Fibroblast of villous mesenchyme (primary cell): ENCODE measurements around the gene SEMA5B. TPM values are rescaled to one million over a fixed set of nuclear protein-coding genes. Genes with fewer than 3 reads are reported as not detected.

Source experiments
- DNase-seq: peaks from one replicate; pipeline ENCODE4 v3.0.0-alpha.2; 2010; ENCODE audit warnings: low read depth
- H3K4me3 ChIP-seq: 2 replicates; pipeline ENCODE4 v1.5.1; 2011; ENCODE audit warnings: low read depth, mild to moderate bottlenecking, low read length
- CTCF ChIP-seq: IDR thresholded peaks from 2 replicates; pipeline ENCODE4 v1.5.1; 2012; ENCODE audit warnings: low read depth, mild to moderate bottlenecking, low read length; ENCODE audit not compliant: insufficient read depth
- total RNA-seq: library from RNA; depleted of rRNA; stranded (reverse); fragments of >200 nt; gene quantifications from 2 replicates; pipeline ENCODE4 v1.2.3, GENCODE V29; 2012

The SEMA5B gene, protein sequence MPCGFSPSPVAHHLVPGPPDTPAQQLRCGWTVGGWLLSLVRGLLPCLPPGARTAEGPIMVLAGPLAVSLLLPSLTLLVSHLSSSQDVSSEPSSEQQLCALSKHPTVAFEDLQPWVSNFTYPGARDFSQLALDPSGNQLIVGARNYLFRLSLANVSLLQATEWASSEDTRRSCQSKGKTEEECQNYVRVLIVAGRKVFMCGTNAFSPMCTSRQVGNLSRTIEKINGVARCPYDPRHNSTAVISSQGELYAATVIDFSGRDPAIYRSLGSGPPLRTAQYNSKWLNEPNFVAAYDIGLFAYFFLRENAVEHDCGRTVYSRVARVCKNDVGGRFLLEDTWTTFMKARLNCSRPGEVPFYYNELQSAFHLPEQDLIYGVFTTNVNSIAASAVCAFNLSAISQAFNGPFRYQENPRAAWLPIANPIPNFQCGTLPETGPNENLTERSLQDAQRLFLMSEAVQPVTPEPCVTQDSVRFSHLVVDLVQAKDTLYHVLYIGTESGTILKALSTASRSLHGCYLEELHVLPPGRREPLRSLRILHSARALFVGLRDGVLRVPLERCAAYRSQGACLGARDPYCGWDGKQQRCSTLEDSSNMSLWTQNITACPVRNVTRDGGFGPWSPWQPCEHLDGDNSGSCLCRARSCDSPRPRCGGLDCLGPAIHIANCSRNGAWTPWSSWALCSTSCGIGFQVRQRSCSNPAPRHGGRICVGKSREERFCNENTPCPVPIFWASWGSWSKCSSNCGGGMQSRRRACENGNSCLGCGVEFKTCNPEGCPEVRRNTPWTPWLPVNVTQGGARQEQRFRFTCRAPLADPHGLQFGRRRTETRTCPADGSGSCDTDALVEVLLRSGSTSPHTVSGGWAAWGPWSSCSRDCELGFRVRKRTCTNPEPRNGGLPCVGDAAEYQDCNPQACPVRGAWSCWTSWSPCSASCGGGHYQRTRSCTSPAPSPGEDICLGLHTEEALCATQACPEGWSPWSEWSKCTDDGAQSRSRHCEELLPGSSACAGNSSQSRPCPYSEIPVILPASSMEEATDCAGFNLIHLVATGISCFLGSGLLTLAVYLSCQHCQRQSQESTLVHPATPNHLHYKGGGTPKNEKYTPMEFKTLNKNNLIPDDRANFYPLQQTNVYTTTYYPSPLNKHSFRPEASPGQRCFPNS
- not detected in 2 replicates for total RNA-seq

DNA sequence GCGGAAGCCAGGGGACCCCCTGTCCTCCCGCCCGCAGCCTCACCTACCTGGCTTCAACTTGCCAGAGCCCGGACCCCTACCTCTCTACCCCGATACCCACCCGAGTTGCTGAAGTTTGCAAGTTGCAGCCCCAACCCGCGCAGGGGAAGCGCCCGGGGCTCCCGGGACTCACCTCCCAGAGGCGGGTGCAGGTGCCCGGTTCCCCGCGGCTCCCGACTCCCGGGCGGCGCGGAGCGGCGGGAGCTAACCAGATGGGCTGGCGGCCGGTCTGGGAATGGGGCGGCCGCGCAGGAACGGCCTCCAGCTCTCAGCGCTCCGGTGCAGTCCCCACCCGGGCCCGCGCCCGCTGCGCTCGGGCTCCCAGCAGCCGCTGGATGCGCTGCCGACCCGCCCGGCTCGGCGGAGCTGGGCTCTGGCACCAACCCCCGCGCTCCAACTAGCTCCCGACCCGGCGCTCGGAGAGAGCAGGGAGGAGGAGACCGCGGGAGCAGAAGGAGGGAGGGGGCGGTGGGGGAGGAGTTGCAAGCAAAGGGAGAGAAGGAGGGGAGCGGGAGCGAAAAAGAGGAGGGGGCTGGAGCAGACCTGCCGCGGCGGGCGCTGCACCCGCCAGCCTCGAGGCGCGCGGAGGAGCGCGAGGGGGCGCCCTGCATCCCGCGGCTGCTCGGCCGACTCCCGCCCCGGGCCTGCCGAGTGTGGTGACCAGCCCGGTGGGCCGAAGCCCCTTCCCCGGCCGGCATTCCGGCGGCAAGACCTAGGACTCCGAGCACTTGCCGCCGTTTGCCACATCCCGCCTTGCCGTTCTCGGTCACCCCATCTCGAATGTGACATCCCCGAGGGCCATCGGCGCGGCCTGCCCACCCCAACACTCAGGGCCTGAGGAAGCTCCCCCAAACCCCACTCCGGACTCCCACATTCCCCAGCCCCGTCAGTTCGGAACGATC lies at the start of gene SEMA5B:
Gene SEMA5B, minus strand, starts transcription at position 472 of the 941 bp plus-strand sequence. CDS start 66,500 bp downstream, outside the sequence.
- H3K4me3 ChIP-seq: peak within 1 kb of the TSS; percentile 45
- TF ChIP-seq CTCF: peak; percentile 29
- DNase-seq: peak; percentile 6

GRCh38 chr3:123076496-123077418 lies 49.2 kb upstream of the SEMA5B start:
- no peak overlapping the region for H3K4me3 ChIP-seq
- peak; percentile 22 for DNase-seq
- no peak for TF ChIP-seq CTCF

DNA sequence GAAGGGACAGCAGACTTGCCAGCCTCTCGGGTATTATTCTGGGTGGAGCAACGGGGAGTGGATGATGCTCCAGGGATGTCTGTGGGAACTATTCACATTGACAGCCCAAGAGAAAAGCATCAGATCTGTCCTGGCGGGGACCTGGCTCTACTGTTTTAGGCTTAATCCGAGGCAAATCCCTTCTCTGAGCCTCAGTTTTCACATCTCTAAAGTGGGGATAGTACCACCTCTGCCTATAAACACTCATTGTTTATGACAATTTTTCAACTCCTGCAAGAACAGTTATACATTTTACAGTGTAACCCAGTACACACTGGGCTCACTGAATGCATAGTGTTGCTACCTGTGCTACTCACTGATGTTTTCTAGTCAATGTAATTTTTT lies 48.5 kb upstream of the SEMA5B start:
- no peak overlapping the region for H3K4me3 ChIP-seq
- TF ChIP-seq CTCF: no peak
- no peak for DNase-seq

DNA sequence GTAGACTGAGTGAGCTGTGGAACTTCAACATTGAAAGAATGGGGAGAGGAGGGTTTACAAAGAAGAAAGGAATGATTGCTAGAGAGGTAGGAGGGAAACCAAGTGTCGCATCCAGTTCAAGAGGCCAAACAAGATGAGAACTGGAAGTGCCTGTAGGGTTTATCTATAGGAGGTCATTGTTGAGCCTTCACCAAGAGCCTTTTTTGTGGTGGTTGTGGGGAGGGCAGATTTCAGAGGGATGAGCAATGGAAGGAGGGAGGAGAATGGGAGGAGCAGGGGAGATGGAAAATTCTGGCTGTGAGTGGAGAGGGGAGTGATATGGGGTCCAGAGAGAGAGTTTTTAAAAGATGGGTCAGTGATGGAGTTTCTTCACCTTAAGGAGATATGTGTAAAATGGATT lies 47.8 kb upstream of the SEMA5B start:
- peak; percentile 17 for DNase-seq
- no peak for TF ChIP-seq CTCF
- H3K4me3 ChIP-seq: no peak overlapping the region

- H3K4me3 ChIP-seq: no peak overlapping the region
- no peak for TF ChIP-seq CTCF
- no peak for DNase-seq
These were observed 45.0 kb upstream of the SEMA5B start for GRCh38 chr3:123072564-123072963.
